Fibroblast of gingiva (primary cell): Measurements from ENCODE around the gene SLC8A3.

Experiments used
- DNase-seq: peaks from one replicate; pipeline ENCODE4 v3.0.0-alpha.2; 2011; ENCODE audit warnings: low read depth

SLC8A3 gene

DNA sequence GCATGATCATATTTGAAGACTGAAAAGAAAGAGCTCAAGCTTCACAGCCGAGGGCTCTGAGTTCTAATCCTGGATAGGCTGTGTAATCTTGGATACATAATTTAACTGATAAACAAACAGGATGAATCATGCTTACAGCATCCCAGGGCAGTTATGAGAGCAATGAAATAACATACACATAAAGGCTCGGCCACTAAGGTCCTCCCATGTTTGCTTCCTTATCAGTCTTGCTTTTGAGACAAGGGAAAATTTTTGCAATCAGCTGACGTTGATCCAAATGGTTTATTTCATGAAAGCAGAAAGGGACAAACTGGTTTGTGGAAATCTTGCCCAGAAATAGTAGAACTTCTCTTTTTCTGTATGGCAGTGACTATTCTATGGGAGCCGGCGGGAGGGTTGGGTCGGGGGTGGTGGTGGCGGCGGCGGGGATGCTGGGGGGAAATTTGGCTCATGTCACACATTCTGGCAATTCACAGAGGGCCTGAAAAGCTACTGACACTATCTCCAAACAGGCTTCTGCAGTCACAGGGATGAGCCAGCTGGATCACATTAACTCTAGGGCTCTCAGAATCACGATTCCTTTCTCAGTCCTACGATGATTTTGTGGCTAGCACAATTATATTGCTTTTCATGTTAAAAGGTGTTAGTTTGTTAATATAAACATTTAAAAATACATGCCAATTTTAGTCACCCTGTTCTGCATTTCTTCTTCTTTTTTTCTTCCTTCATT is 124.5 kb downstream of the SLC8A3 start:
- DNase-seq: no peak

DNA sequence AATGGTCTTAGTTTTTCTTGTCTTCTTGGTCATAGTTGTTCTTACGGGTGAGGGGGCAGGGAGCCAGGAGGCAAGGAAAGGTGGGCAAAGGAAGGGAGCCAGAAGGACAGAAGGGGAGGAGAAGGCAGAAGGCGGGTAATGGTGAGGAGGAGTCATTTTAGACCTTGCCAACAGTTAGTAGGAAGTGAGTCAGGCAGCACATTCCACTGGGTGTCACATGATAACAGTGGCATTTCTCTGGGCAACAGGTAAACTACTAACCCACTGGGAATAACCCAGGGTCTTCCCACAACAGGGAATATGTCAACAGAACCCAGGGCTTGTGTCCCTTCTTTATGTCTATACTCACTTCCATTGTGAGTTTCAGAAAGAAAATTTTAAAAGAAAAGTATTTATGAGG is 127.6 kb downstream of the SLC8A3 start:
- no peak for DNase-seq

DNA sequence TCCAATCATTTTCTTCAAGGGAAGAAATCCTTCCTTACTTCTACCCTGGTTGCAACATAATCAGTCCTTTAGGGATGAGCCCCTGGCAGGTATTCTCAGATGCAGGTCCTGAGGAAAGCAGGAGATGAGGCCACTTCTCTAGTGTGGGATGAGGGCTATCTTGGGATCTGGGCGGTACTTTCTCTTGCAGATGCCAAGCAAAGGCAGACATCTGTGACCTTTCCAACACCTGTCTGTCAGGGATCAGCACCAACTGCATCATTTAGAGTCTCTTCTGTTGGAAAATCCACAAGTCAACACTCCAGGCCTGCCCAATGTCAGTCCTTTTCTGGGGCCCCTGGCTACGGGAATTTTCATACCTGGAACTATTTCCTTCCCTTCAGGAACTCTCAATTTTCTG is 129.2 kb downstream of the SLC8A3 start:
- no peak for DNase-seq

DNA sequence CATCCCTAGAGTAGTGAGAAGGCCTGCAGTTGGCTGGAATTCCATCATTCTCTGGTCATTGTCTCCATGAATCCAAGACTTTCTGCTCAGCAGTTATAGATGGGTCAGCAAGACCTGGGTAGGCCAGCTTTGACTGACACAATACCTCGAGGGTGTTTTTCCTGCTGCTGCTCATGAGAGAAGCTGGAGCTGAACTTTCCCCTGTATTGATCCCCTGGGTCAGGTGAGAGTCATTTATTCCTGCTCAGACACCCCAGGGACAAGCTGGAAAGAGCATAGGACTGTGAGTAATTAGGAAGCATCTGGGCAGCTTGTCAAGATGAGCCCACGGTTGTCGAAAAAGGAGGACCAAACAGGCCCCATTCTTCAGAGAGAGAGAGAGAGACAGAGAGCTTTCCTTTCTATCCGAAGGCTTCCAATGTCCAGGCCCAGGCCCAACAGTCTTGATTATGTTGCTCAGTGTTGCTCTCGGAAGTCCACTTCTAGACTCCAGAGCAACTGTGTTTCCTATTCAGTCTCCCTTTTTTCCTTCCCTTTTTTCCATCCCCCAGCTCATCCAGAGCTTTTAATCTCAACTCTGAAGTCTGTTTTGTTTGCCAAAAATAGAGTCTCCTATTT is 131.1 kb downstream of the SLC8A3 start:
- no peak for DNase-seq

DNA sequence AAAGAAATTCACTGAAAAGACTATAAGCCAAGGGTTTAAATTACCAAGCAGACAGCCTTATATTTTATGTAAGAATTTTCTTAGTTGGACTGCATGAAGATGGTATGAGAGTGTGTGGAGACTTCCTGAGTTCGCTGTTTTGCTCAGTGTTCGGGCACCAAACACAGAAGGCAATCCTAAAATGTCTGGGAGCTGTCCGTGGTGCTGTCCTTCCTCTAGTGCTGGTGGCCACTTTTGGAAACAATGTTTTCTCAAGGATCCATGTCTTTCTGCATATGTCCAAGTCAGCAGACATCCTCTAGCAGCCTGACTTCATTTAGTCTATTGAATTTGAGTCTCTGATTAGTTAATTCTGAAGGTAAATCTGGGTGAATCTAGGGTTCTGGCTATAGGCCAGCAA is 135.8 kb downstream of the SLC8A3 start:
- no peak for DNase-seq

DNA sequence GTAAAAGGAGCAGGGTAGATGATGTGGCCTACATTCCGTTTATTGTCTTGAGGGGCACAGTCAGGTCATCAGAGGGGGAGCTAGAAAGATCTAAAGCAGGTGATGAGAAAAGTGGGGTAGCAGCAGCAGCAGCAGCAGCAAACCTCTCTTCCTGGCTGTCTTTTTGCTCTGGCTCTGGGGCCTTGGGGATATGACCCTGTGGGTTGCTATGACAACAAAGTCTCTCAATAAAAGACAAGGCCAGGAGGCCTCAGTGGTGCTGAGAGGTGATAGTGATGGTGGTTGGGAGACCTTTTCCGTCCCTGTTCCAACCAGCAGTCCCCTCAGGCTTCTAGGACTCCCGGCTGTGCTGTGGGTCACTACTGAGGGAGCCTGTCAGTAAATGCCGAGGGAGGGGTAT is 138.6 kb downstream of the SLC8A3 start:
- no peak for DNase-seq

DNA sequence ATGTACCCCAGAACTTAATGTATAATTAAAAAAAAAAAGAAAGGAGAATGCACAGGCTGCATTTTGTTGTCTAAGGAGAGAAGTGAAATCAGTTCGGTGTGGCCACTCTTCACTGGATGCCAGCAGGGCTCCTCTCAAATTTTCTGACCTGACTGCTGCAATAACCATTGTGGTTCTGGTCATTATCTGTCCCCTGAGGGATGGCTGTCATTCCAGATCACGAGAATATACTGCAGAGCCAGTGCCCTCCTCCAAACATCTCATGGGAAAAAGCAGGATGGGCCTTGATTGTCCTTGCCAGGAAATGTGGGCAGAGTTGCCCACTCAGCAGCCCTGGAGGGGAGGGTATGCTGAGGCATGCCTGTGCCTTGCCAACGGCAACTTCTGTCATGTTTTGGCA is 139.1 kb downstream of the SLC8A3 start:
- no peak for DNase-seq

DNA sequence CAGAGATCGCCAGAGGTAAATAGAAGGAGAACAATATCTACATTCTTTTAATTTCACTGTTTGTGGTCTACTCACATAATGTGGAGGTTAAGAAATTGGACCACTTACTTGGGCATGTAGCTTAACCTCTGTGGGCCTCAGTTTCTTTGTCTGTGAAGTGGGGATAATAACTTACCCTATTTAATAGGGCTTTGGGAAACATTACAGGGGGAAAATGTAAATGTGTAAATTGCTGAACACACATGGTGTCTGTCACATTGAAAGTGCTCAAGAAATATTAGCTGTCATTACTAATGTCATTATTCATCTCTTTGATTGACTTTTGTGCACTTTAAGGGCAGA is 140.5 kb downstream of the SLC8A3 start:
- no peak for DNase-seq

DNA sequence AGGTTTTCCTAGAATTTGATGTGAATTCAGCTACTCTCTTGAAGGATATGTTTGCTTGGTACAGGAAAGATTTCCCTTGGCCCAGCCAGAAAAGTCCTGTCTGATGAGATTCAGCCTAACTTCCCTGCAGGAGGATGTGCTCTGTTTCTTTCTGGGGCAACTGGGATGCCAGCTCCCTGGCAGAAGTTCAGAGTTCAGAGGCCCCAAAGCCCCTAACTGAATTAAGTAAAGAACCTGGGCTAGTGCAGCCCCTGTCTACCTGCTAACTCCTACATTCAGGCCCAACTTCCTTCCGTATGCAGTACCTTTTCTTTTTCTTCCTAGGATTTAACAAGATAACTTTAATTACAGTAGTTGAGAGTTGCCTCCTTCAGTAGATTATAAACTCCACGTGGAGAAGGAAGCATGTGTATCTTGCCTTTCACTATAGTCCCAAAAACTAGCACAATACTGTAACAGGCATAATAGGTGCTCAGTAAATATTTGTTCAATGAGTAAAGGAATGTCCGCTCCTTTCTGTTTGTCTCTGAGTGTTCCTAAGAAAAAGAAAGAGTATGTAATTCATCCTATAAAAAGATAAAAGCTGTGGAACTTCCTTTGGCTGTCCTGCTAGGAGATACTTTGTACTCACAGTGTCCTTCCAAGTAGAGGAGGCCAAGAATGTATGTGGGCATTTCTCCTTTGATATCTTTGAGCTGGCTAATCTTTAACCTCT is 141.0 kb downstream of the SLC8A3 start:
- no peak for DNase-seq

DNA sequence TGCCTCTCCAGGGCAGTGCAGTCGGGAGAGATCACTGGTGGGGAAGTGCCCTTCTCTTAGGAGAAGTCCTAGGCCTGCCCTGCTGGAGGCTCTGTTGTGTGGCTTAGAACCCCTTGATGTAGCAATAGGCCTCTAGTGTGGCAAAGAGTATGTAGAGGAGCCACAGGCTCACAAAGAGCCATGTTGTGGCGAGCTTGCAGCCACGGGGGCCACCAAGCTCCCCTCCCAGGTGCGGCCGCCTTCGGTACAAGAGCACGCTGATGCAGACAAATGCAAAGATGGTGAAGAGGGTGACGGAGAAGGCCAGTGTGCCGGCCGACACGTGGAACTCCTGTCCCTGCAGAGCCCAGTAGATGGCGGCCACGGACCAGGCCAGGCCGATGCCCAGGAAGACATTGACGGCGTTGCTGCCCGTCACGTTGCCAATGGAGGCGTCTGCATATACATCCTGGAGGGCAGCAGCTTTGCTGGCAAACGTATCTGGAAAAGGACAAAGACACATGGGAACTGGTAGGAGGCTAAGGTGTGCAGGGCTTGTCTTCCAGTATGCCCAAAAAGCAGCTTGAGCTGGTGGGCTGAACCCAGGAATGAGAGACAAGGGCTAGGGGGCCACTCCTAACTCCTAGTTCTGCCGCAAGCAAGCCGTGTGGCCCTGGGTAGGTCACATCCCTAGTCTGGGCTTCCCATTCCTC is 142.8 kb downstream of the SLC8A3 start:
- peak; percentile 40 for DNase-seq

DNA sequence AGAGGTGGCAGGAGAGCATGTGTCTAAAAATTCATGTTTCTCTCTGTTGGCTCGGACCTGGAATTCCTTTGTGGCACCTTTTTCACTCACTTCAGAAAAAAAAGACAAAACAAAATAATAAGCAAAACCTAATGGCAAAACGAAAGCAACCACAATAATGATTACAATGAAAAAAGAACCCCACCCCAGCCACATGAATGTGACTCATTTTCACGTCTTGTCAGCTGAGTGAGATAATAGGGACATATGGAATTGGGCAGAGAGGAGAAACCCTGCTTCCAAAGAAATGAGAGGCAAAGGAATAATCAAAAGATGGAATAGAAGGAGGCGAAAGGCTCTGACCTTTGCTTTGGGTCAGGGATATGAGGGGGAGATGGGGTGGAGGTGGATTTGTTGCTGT is 143.4 kb downstream of the SLC8A3 start:
- DNase-seq: no peak

DNA sequence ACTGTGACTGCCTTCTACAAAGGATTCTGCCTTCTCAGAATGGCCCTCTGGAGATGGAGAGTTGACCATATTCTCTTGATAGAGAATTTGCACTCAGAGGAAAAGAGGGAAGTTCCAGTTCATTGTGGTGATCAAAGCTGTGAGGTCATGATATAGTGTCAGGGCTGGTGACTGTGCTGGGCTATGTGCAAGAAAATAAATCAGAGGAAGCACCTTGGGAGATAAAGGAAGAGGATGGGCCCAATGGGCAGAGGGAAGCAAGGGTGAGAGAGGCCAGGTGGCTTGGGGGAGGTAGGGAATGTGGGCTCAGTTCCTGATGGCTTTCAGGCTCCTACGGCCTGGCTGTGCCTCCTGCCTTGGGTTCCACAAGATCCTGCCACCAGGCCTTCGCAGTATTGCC is 145.8 kb downstream of the SLC8A3 start:
- DNase-seq: no peak

DNA sequence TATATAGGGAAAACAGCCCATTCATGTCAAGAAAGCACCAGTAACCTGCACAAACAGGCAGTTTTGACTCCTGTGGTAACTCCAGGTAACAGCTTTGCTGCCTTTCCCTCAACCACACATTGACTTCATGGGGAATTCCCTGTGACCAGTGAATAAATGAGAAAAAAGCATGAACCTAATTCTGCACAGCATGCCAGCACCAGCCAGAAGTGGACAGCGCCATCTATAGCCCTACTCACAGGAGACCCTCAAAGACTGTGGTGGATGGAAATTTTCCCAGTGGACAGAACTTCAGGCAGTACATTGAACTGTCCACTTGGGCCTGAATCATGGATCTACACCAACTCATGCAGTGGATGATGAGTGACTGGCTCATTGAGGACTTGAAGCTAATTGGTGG is 152.1 kb downstream of the SLC8A3 start:
- DNase-seq: no peak

DNA sequence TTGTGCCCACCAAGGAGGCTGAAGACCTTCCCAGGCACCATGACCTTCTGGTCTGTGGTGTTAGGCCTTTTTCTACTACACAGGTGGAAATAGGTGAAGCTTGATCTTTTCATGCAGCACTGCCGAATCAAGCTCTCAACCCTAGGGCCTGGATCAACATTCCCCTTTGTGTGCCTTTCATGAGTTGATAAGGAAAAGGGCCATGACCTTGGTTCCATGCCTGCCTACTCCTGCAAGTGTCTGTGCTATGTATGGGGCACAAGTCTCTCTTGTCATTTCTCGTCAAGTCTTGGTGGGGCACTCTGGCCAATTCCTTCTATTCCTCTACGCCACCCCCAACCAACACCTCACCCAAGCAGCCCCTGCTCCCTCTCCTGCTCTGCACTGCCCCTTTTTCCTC is 154.5 kb downstream of the SLC8A3 start:
- DNase-seq: no peak

DNA sequence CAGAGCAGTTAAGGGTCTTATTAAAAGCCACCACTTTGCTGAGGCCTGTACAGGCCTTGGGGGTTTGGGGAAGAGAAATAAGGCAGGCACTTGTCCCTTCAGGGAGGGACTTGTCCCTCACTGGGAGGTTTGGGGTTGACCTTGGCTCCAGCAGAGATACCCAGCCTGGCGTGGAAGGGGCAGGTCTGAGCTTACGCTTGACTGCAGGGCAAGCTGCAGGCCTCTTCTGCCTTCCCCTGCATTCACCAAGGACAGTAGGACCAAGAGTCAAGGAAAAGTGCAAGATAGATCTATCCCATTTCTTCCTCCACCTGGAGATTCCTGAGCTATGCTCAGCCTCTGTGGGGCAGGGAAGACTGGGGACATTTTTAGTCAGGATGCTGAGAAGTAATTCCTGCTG is 155.2 kb downstream of the SLC8A3 start:
- no peak for DNase-seq

DNA sequence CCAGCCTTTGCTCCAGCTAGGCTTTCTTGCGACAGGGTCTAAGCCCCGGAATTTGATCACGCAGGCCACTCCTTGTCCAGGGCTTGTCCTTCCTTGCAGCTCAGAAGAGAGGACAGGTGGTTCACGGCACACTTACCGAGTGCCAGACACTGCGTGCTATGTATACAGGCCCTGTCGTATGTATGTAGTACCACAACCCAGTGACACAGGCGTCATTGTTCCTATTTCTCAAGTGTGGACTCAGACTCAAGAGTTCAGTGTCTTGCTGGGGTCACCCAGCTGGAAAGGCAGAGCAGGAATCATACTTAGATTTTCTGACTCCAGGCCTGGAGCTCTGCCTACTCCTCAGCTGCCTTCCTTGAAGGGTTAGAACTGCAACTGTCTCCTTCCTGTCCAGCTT is 155.6 kb downstream of the SLC8A3 start:
- no peak for DNase-seq

DNA sequence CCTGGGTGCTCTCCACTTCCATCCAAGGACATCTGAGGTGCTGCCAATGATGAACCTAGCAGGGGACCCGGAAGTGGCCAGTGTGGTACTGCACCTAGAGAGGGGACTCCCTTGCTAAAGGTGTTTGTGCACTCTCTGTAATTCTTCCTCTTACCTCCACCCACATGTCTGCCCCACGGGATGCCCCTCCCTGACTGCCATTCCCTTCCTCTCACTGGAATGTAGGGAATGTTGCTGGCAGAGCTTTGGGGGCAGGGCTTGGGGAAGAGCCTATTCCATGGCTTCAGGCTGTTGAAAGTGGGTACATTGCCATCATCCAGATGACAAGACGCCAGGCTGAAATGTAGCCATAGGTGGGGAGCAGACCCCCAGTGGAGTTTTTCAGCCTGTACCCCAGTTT is 156.3 kb downstream of the SLC8A3 start:
- no peak for DNase-seq

DNA sequence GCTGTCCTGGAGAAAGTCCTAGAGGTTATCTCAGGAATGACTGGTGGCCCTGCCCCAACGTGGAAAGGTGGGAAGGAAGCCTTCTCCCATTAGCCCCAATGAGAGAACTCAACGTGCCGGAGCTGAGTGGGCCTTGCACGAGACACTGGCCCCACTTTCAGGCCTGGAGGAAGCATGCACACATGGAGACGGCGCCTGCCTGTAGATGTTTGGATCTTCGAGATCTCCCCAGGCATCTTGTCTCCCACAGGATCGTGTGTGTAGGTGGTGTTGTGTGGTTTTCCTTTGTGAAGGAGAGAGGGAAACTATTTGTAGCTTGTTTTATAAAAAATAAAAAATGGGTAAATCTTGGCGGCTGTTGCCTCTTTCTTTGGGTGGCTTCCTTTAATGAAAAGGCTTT is 156.7 kb downstream of the SLC8A3 start:
- no peak for DNase-seq

DNA sequence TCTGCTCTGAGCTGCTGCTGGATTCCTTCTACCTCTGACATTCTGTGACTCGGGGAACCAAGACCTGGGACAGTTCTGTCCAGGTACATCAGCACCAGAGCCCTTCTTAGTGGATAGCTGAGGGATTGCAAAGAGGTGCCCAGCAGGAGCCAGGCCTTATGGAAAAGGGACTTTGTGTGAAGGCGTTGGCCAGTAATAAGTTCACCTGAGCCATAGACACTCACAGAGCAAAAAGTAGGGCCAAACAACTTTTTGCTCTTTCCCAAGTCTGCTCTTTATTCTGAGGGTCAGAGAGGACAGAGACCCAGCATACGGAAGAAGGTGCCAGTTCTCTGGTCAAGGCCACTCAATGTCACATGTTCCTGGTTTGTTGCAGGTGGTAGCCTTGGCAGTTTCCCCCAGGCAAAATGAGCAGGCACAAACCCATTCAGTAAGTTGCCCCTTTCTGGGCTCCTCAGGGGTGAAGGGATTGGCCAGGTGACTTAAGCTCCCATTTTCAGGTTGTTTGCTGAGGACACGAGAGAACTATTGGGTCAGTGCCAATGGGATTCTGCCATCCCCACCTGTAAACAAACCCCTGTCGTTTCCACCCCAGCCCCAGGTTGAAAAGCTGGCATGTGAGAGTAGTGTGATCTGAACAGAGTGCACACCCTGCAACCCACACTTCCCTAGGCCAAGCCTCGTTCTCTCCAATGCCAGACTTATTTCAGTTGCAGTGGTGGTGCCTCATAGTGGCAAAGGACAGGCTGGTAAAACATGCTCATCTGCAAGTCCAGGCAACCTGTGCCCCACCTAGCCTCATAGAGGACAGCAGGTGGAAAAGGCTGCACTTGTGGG is 159.2 kb downstream of the SLC8A3 start:
- no peak for DNase-seq

DNA sequence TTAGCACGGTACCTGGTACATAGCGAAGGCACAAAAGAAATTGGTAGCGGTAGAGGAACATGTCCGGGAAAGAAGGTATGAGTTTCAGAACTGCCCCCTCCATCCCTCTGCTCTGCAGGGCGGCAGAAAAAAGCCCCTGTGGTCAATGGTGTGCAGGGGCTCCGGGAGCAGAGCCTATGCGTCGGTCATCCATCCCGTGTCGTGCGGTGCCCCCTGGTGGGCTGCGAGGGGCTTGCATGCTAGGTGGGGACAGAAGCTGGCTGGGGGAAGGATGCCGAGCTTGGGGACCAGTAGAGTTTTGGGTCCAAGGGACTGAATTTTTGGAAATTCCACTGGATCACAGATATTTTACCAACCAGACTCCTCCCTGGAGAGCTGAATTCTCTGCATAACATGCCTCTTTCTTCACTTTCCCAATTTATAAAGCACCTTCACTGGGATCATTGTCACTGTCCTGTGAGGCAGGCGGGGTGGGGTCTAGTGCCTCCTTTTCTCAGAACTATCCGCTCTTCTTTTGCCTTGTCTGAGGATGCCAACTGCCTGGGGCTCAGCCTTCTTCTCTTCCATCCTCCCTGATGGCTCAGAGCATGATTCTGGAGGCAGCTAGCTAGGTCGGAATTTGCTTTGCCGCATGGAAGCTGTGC is 160.8 kb downstream of the SLC8A3 start:
- peak; percentile 8 for DNase-seq

DNA sequence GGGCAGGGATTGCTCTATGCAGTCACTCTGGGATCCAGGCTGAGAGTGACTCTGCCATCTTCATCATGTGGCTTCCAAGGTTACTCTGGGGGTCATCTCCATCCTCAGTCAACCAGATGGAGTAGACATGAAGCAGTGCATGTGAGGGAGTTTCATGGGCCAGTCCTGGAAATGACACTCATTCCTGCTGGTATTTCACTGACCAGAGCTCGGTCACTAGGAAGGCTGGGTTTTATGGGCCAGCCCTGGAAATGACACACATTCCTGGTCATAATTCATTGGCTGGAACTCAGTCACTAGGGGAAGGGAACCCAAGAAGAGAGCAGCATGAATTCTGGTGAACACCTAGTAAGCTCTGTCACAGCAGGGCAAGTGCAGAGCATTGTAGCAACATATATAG is 164.9 kb downstream of the SLC8A3 start:
- DNase-seq: no peak
